HG02938 (cell line): ENCODE measurements around the gene PRKRA.
"Not testable (repeated sequence)": the region's sequence is repeated elsewhere in the genome, so short reads cannot be mapped to it uniquely, and the experiment has no call there.

Experiments used
- ATAC-seq: cut with Tn5 transposase; IDR thresholded peaks from one replicate; pipeline ENCODE4 v1.9.1; 2021; ENCODE audit warnings: mild to moderate bottlenecking, moderate library complexity; ENCODE audit not compliant: unreplicated experiment

The PRKRA gene

GRCh38 chr2:178469219-178469849, 18.4 kb upstream of the PRKRA start:
- no peak for ATAC-seq

GRCh38 chr2:178457390-178457886, 6.5 kb upstream of the PRKRA start:
- no peak for ATAC-seq

GRCh38 chr2:178455947-178456346, 5.0 kb upstream of the PRKRA start:
- ATAC-seq: no peak

GRCh38 chr2:178452870-178453269, 1.9 kb upstream of the PRKRA start:
- ATAC-seq: no peak

GRCh38 chr2:178452334-178452733, 1.4 kb upstream of the PRKRA start:
- no peak for ATAC-seq

DNA sequence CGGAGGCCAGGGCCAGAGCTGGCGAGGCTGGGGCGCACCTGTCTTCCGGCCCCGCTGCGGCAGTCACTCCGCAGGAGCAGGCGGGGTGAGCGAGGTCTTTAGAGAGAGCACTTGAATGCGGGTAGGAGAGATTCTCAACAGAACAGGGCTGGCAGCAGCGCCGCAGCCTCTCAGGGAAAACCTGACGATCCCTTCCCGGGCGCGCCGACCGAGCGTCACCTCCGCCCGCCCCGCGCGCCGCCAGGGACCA, 526 bp downstream of the PRKRA start:
- peak; percentile 47 for ATAC-seq

GRCh38 chr2:178449700-178450523, 1.1 kb downstream of the PRKRA start:
- ATAC-seq: peak; percentile 18

DNA sequence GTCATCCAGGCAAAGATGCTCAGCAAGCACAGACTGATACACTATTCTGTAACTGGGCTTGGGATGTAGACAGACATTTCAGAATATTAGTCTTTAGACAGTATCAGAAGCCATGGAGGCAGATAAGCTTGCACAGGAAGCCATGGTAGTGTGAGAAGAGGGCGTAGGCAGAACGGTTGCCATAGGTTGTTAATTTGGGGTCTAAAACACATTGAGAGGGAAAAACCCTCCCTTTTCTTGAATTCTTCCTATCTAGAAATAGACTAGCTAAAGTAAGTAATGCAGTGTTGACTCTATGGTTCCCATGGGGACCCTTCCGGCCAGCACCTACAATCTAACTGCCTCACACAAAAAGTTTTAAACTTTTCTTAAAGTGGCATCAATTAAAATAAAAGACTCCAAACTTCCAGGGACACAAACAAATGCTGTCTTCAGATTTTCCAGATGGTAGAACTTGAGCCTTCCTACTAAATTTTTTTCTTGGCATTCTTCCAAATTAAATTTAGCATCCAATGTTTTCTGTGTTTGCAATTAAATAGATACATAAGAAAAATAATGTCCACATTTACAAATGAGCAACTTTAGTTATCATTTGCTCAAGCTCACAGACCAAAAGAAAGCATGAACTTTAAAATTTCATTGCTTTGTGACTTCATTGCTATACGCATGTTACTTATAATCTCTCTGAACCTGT, 1.9 kb downstream of the PRKRA start:
- ATAC-seq: no peak

GRCh38 chr2:178441426-178441825, 9.5 kb downstream of the PRKRA start:
- no peak for ATAC-seq

- no peak for ATAC-seq
Measured at GRCh38 chr2:178436662-178437061, 14.3 kb downstream of the PRKRA start.

DNA sequence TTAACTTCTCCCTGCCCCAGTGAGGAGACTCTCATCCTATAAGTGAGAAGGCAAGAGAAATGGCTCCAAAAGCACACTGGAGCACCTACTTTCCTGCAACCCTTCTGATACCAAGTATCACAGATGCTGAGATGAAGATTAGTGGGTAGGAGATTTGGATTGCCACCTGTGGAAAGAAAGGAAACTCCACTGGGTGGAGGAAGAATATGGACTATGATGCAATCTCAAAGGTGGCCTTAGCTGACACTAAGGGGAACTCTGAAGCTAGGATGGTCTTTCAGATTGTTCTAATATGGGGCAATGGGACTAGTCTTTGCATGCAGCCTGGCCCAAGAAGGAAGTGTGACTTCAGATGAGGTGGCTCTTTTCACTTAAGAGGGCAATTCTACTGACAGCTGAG, 21.6 kb downstream of the PRKRA start:
- no peak for ATAC-seq

DNA sequence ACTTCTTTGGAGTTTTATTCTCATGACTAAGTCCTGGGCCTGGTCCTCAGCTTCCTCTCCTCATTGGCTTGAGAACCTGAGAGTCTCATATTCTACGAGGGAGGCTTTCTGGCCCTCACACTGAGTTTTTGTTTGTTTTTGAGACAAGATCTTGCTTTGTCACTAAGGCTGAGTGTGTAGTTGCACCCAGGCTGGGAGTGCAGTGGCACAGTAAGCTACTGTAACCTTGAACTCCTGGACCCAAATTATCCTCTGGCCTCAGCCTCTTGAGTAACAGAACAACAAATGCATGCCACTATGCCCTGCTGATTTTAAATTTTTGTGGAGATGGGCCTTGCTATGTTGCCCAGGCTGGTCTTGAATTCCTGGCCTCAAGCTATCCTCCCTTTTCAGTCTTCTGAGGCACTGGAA, 22.6 kb downstream of the PRKRA start:
- ATAC-seq: no peak

GRCh38 chr2:178427458-178427857, 23.5 kb downstream of the PRKRA start:
- ATAC-seq: no peak

DNA sequence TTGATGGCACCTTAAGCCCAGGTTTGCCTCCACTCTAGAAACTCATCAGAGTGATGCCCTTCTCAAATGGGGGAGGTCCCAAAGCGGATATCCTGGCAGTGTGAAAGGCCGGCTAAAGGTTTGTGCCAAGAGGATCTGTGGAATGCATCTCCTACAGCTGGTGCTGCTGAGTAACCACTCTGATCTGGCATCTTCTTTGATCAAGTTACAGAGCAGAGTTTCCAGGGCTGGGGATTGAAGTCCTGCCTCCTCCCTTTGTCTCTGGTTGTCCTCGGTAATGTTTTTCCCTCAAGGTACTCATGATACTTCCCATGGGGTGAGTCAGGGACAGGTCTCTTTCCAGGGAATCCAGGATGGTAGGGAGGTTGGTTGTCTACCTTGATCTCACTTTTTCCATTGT, 24.6 kb downstream of the PRKRA start:
- no peak for ATAC-seq

GRCh38 chr2:178425255-178425827, 25.6 kb downstream of the PRKRA start:
- no peak for ATAC-seq

DNA sequence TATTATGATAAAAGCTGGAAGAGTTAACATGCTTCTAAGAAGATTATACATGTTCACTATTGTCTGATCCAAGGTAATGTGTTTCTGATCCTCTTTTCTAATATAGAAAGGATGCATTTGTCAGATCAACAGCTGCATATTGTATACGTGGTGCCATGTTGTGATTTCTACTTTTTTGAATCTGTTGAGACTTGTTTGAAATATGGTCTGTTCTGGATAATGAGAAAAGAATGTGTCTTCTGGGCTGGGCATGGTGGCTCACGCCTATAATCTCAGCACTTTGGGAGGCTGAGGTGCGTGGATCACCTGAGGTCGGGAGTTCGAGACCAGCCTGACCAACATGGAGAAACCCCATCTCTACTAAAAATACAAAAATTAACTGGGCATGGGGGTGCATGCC, 27.2 kb downstream of the PRKRA start:
- ATAC-seq: not testable (repeated sequence)

DNA sequence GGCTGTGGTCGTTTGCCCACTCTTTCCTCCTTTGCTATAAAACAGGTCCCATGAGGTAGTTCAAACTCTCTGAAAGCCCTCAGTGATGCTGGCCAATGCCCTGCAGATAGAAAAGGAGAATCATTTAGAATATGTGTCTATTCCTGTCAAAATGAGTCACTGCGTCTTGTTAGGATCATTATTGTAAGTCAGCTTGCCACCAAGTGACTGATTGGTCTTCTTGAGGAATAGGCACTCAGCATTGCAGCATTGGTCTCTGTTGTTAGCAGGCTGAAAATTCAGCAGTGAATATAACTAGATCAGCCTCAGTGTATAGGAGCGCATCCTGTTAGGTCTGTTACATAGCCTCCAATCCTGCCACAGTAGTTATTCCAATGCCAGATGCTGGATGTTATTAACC, 28.9 kb downstream of the PRKRA start:
- no peak for ATAC-seq

- no peak for ATAC-seq
Measured at GRCh38 chr2:178420463-178420999, 30.4 kb downstream of the PRKRA start.

DNA sequence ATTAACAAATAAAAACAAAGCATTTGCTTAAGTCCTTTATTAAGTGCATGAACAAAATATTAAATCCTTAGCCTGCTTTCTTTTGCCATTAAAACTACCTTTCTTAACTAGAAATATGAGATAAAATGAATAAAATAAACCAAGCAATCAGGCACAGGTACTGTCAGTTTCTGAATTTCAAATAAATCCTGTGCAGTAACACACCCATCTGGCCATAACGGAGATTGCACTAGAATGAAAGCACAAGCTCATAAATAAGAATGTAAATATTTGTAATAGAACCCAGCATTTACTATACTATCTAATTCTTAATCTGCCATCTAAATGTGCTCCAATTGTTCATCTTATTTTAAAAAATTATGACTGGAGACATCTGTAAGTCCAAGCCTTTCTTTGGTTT, 31.9 kb downstream of the PRKRA start:
- no peak for ATAC-seq

DNA sequence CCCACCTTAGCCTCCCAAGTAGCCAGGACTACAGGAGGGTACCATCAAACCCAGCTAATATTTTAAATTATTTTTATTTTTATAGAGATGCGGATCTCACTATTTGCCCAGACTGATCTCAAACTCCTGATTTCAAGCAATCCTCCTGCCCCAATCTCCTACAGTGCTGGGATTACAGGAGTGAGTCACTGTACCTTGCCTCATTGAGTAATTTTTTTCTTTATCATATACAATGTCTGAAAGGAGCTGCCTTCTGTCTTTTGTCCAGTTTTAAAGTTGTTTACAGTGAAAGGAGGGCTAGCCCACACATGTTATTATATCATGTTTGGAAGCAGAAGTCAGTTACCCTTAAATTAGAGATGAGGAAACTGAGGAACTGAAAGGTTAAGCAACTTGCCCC, 32.5 kb downstream of the PRKRA start:
- no peak for ATAC-seq

DNA sequence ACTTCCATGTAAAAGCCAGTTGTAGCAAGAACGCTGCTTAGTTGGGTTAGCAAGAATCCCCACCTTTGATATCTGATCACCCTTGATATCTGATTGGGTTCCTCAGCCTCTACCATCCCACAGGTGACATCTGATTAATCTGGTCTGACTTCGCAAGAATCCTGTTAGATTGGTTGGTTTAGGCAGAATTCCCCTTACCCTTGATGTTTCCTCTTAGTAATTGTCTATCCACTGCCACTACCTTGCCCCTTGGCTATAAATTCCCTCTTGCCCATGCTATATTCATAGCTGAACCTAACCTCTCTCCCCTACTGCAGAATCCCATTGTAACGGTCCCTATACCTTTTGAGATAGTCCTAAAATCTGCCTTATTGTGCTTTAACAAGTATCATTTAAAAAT, 33.1 kb downstream of the PRKRA start:
- ATAC-seq: no peak
